Measurements from ENCODE around the gene TMEM92.

DNA sequence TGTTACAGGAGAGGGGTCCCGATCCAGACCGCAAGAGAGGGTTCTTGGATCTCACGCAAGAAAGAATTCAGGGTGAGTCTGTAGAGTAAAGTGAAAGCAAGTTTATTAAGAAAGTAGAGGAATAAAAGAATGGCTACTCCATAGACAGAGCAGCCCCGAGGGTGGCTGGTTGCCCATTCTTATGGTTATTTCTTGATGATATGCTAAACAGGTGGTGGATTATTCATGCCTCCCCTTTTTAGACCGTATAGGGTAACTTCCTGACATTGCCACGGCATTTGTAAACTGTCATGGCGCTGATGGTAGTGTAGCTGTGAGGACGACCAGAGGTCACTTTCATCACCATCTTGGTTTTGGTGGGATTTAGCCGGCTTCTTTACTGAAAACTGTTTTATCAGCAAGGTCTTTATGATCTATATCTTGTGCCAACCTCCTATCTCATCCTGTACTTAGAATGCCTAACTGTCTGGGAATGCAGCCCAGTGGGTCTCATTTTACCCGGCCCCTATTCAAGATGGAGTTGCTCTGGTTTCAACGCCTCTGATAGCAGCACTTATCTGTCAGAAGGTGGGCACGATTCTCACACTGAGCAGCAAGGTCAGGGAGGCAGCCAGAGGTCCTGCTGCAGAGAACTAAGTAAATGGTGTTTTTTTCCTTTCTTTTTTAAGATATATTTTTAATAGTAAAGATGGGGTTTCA lies 45.2 kb downstream of the TMEM92 start:
- no peak for TF ChIP-seq MAX (IDR thresholded peaks at IDR 0.05)
- TF ChIP-seq CTCF (IDR thresholded peaks at IDR 0.05; ENCODE audit: low read depth, low read length, missing input control), result no peak
- no peak for TF ChIP-seq REST (IDR thresholded peaks at IDR 0.05)
- no peak for TF ChIP-seq TAF1 (conservative IDR thresholded peaks at IDR 0.05)
- no peak for TF ChIP-seq SP1 (IDR thresholded peaks at IDR 0.05)
- TF ChIP-seq HNF4G (IDR thresholded peaks at IDR 0.05), result no peak

Data from liver (tissue), 3 donors.